Middle frontal gyrus (tissue), 1 donor: ENCODE measurements around the gene IL1RN.
"Not testable (repeated sequence)": the region's sequence is repeated elsewhere in the genome, so short reads cannot be mapped to it uniquely, and the experiment has no call there.

Source experiments
- DNase-seq: peaks from one replicate; pipeline ENCODE4 v3.0.0-alpha.2; 2015; ENCODE audit warnings: low spot score; ENCODE audit errors: extremely low spot score

IL1RN gene

GRCh38 chr2:113126845-113127645 is at the start of gene IL1RN:
Gene IL1RN, plus strand, starts transcription at chr2:113127598. Its CDS starts 27 bp downstream, at chr2:113127625.
- DNase-seq: peak; percentile 7

DNA sequence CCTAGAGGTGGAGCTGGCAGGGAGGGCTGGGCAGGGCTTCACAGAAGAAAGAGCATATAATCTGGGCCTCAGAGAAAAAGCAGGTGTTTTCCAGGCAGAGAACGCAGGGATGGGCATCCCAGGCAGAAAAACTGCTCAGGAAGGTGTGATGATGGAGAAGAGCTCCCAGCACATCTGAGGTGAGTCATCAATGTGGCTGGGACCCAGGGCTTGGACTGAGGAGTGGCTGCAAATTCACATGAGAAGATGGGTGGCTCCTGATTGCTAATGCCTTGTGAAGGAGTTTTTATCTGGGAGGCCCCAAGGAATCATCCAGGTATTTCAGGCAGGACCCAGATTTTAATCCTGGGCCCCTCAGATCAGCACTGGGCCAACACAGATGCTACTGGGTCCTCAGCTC is 49.5 kb upstream of the IL1RN start:
- no peak for DNase-seq

GRCh38 chr2:113078350-113078839 is 49.0 kb upstream of the IL1RN start:
- no peak for DNase-seq

GRCh38 chr2:113079131-113079530 is 48.3 kb upstream of the IL1RN start:
- no peak for DNase-seq

- DNase-seq: no peak
Observed at GRCh38 chr2:113080134-113080533, 47.3 kb upstream of the IL1RN start.

GRCh38 chr2:113081488-113082210 is 45.7 kb upstream of the IL1RN start:
- no peak for DNase-seq

DNA sequence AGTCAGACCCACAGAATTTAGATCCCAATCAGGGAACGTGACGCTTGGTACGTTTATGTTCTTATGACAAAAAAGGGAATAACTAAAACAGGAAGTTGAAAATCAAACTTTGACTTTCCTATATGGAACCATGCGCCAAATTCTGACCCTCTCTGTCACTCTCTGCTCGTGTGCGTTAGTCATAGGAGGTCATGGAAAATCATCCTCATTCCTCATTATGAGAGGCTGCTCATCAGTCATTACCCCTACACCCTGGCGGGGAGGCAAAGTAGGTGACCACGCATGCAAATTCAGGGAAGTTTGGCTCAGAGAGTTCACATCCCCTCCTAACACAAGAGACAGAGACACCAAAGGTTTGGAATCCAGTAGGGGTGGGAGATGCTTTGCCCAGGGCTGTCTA is 44.1 kb upstream of the IL1RN start:
- no peak for DNase-seq

DNA sequence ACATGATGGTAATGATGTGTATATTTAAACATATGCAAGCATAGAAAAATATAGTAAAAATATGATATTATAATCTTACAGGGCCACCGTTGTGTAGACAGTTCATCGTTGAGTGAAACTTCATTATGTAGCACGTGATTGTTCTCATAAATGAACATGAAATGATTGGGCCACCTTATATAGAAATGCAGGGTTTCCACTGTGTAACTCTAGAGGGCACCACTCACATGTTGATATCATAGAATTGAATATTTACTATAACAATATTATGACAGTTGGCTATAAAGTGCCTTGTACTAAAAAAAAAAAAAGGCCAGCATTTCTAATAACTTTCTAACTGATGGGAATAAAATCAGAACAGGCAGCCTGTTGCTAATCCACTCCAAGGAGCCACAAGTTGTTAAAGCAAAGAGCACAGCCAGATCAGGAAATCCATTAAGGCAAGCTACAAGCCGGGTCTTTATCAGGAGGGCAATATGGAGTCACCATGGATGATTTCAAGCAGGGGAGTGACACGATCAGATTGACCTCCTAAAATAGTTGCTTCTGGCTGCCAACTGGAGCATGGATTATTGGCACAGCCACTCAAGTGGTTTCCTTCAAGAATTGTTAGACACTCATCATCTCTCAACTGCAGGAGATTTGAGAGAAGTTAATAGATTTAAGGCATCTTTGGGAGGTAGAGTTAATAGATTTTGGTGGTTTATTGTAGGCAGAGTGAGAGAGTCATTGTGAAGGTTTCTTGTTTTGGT is 43.0 kb upstream of the IL1RN start:
- no peak for DNase-seq

DNA sequence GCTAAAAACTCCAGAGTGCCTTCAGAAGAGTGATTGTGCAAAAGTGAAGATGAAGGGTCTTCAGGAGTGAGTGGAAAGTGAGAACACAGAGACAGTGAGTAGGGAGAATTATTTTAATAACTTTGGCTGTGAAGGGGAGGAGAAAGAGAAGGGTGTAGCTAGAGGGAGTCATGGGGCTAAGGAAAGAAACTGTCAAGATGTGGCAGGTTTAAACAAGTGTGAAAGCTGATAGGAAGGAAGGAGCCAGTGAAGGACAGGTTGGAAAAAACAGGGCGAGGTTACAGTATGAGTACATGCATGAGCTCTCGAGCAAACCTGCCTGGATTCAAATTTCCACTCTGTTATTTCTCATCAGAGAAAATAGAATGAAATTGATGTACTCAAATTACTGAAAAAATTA is 41.9 kb upstream of the IL1RN start:
- no peak for DNase-seq

DNA sequence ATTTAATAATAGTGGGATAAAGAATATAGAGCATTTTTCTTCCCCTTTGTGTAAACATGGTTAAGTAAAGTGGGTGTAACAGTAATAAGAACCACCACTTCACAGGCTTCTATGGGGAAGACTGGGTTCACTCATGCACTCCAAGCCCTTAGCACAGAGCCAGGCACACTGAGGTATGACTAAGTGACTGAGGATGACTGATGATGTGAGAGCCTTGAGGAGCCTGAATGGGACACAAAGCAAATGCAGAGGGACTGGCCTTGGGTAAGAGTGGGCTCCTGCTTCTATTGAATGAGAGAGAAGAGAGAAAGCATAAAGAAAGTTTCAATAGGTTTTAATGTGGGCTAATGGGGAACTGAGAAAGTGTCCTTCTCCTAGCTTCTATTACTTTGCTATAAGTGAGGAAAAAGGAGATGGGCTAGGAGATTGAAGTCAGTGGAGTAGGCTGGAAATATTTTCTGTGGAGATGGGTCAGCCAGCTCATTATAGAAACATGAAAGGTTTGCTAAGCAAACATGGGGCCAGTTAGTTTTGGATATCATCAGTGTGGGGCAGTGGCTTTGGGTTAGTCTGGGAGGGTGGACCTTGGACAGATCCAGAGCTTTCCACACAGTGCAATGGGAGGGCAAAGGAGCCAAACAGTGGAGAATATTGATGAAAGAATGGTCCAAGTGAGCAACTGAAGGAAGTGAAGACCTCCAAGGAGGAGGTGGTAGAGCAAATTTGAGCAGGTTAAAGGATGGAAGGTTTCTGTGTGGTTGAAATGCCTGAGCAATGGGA is 39.0 kb upstream of the IL1RN start:
- no peak for DNase-seq

GRCh38 chr2:113089916-113090315 is 37.5 kb upstream of the IL1RN start:
- no peak for DNase-seq

- DNase-seq: no peak
Observed at GRCh38 chr2:113091231-113091896, 36.0 kb upstream of the IL1RN start.

GRCh38 chr2:113092864-113093612 is 34.4 kb upstream of the IL1RN start:
- DNase-seq: no peak

GRCh38 chr2:113093613-113093977 is 33.8 kb upstream of the IL1RN start:
- no peak for DNase-seq

GRCh38 chr2:113096306-113096705 is 31.1 kb upstream of the IL1RN start:
- DNase-seq: not testable (repeated sequence)

- DNase-seq: not testable (repeated sequence)
Observed at GRCh38 chr2:113096842-113097618, 30.4 kb upstream of the IL1RN start.

DNA sequence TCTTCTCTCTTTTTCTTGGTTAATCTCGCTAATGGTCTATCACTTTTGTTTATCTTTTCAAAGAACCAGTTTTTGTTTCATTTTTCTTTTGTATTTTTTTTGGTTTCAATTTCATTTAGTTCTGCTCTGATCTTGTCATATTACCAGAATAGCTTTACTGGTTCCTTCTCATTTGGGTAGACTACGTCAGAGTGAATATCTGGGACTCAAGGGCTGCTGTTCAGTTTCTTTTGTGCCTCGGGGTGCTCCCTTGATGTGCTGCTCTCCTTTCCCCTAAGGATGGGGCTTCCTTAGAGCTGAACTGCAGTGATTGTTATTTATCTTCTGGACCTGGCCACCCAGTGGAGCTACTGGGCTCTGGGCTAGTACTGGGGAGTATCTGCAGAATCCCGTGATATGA is 29.4 kb upstream of the IL1RN start:
- no peak for DNase-seq

- no peak for DNase-seq
Observed at GRCh38 chr2:113098532-113098931, 28.9 kb upstream of the IL1RN start.

DNA sequence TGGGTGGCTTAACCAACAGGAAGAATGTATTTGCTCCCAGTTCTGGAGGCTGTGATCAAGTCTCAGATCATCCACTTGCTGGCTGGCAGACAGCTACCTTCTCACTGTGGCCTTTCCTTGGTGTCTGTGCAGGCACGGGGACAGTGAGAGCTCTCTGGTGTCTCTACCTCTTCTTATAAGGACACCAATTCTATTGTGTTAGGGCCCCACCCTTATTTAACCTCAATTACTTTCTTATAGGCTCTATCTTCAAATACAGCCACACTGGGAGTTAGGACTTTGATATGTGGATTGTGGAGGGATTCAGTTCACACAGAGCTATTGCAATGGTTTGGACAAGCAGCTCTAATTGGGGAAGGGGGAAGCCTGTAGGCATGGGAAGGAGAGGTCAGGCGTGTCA is 25.3 kb upstream of the IL1RN start:
- DNase-seq: no peak
